Activated naive CD4-positive, alpha-beta T cell treated with Interleukin-2 at 50 U/mL for 16 hours (primary cell): ENCODE measurements around the gene TRAPPC3L.

ENCODE experiments used
- DNase-seq: peaks from one replicate; pipeline ENCODE4 v3.0.0-alpha.2; 2020

Gene TRAPPC3L

GRCh38 chr6:116461932-116462885 lies 83.3 kb downstream of the TRAPPC3L start:
- peak; percentile 40 for DNase-seq

GRCh38 chr6:116461331-116461931 lies 84.1 kb downstream of the TRAPPC3L start, which contains the start of gene CALHM6:
CALHM6 (plus strand) TSS chr6:116461375; CDS start chr6:116461930, 555 bp downstream.
- DNase-seq, result no peak

GRCh38 chr6:116459927-116460326 lies 85.6 kb downstream of the TRAPPC3L start:
- DNase-seq, result no peak

GRCh38 chr6:116458264-116458663 lies 87.2 kb downstream of the TRAPPC3L start:
- DNase-seq, result no peak

GRCh38 chr6:116456927-116457326 lies 88.6 kb downstream of the TRAPPC3L start:
- no peak for DNase-seq

GRCh38 chr6:116456106-116456505 lies 89.4 kb downstream of the TRAPPC3L start:
- DNase-seq, result no peak

GRCh38 chr6:116452531-116452930 lies 93.0 kb downstream of the TRAPPC3L start:
- no peak for DNase-seq

GRCh38 chr6:116451916-116452315 lies 93.6 kb downstream of the TRAPPC3L start:
- DNase-seq, result no peak

- DNase-seq, result no peak
These were observed 94.4 kb downstream of the TRAPPC3L start for GRCh38 chr6:116450769-116451740.

GRCh38 chr6:116450185-116450710 lies 95.2 kb downstream of the TRAPPC3L start:
- no peak for DNase-seq

- no peak for DNase-seq
These were observed 95.9 kb downstream of the TRAPPC3L start for GRCh38 chr6:116449565-116449964.

GRCh38 chr6:116447496-116448011 lies 97.9 kb downstream of the TRAPPC3L start:
- no peak for DNase-seq

GRCh38 chr6:116447052-116447451 lies 98.4 kb downstream of the TRAPPC3L start:
- no peak for DNase-seq

GRCh38 chr6:116446399-116446798 lies 99.1 kb downstream of the TRAPPC3L start:
- DNase-seq, result no peak

- no peak for DNase-seq
These were observed 100.4 kb downstream of the TRAPPC3L start for GRCh38 chr6:116445102-116445501.
